Urinary bladder (tissue), 4 donors: ENCODE results near the gene NT5C3B. TPM values are rescaled to one million over a fixed set of nuclear protein-coding genes. Genes with fewer than 3 reads are reported as not detected.

ENCODE experiments used
- DNase-seq: peaks from one replicate; pipeline ENCODE4 v3.0.0-alpha.2; 2015; ENCODE audit errors: extremely low spot score
- H3K27ac ChIP-seq: one replicate; pipeline ENCODE4 v1.5.1; 2013; ENCODE audit warnings: low read depth, mild to moderate bottlenecking, moderate library complexity
- H3K36me3 ChIP-seq: one replicate; pipeline ENCODE4 v1.6.1; 2013; ENCODE audit warnings: mild to moderate bottlenecking, moderate library complexity; ENCODE audit not compliant: insufficient read depth
- H3K4me1 ChIP-seq: one replicate; pipeline ENCODE4 v1.6.1; 2013; ENCODE audit warnings: mild to moderate bottlenecking, moderate library complexity; ENCODE audit not compliant: insufficient read depth
- H3K4me3 ChIP-seq: one replicate; pipeline ENCODE4 v1.5.1; 2013; ENCODE audit warnings: low read depth, low read length
- WGBS: extraction: QIAGEN DNeasy Blood & Tissue Kit; methylation state at CpG from one replicate; pipeline ENCODE4 v1.1.7; 2013; 5-methylcytosine and 5-hydroxymethylcytosine counted together
- polyA plus RNA-seq: library from polyadenylated mRNA; stranded (reverse); fragments of 200-250 nt; gene quantifications from one replicate; pipeline ENCODE4 v1.2.3, GENCODE V29; 2013
- total RNA-seq: library from RNA; depleted of rRNA; stranded (reverse); fragments of >200 nt; gene quantifications from one replicate; pipeline ENCODE4 v1.2.3, GENCODE V29; 2014
- donor health status: healthy with polysubstance abuse.
- donor health status: healthy.

The NT5C3B gene
- total and polyA plus RNA-seq, 2 donors: 40.8 to 67.9 TPM

DNA sequence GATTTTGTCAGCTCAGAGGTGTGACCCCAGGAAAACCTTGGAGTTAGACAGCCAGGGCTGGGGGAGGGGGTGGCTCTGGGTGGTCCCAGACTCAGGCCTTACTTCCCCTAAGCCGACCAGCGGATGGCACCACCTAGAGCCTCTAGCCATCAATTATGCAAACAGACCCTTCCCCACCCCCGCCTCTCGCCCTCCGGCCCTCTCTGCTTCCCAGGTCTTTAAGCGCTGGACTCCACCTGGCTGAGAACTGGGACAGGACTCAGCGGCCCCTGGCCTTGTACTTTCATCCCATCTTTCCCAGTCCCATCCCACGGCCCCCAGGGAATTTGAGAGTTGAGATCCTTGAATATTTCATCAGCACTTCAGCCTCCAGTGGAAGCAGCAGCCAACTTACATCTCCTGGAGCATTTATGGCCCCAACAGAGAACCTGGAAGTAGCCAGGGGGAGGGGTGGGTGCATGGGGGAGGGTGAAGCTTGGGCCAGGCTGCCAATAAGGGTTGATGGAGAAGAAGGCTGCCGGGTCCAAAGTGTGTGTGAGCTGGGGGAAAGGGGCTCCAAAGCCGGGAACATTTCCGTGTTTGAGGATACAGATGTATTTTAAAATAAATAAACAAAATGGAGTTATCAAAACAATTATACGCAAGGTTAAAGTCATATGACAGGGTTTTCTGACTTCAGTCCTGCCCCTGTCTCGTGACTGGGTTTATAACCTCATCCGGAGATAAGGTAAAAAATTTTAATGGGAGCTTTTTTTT lies 42.1 kb downstream of the NT5C3B start:
- no peaks in the 10 kb centered on the region for H3K4me1 ChIP-seq
- WGBS: 55% methylated on average over 14 of the region's 14 CpGs
- DNase-seq: no peak
- H3K4me3 ChIP-seq: no peak overlapping the region
- H3K36me3 ChIP-seq: no peaks in the 10 kb centered on the region
- peak overlapping the region; percentile 78 for H3K27ac ChIP-seq

DNA sequence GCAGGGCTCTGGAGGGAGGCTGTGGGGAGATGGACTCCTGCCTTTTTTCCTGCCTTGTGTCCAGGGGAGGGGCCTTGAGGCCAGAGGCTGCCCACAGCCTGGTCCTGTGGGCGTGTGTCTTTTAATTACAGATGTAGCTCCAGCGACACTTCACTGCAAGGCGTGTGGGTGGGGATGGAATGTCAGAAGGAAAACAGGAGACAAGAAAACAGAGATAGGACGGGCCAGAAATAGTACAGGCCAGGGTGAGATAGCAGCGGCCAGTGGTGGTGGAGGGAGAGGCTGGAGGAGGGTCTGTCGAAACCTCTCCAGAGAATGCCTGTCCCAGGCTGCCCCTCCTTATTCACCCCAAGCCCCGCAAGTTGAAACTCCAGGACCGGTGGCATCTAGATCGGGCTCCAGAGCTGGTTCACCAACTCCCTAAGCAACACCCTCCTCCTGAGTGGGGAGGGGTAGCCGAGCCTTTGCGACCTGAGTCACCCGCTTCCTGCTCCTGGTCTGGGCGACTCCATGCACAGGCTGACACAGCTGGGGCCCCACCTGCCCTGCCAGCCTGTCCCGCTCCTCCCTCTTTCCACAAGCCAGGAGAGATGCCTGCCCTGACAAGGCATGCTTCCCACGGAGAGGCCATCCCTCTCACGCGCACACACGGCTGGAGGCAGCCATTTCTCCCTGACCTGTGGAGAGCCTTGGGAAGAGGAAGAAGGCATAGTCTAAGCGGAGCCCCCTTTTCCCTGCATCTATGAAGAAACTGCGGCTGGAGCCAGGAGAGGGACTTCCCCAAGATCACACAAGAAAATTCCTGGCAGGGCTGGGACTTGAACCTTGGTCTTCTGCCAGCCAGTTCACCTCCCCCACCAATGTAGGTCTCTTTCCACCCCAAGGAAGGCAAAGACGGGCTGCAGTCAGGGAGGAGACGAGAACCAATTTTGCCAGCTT lies 42.9 kb downstream of the NT5C3B start:
- H3K4me3 ChIP-seq: no peak overlapping the region
- 24% methylated on average over 22 of the region's 22 CpGs for WGBS
- DNase-seq: no peak
- H3K27ac ChIP-seq: peak overlapping the region; percentile 86
- no peaks in the 10 kb centered on the region for H3K4me1 ChIP-seq
- H3K36me3 ChIP-seq: no peaks in the 10 kb centered on the region

DNA sequence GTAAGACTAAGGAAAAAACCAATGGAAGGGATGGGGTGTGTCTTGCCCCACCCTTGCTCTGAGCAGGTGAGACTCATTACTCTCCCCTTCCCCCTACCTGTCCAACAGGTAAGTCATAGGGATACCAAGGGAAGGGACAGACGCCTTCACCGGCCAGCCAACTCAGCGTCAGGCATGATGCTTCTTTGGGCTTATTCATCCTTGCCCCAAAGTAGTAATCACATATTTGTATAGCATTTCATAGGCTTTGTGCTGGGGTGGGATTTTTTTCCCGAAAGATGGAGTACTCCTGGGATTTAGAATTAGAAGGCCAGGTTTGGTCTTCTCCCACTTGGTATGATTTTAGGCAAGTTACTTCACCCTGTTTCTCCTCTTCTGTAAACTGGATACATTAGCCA lies 49.0 kb downstream of the NT5C3B start:
- Histone ChIP-seq H3K27ac (no peak overlapping the region), H3K4me1 (no peaks in the 10 kb centered on the region), H3K4me3 (no peak overlapping the region), H3K36me3 (no peaks in the 10 kb centered on the region)
- WGBS: 43% methylated on average over 4 of the region's 4 CpGs
- DNase-seq: no peak

GRCh38 chr17:41786227-41787020 lies 49.6 kb downstream of the NT5C3B start, which contains the start of gene JUP:
Gene JUP (minus strand): TSS chr17:41786711. CDS start chr17:41771854, 14,857 bp downstream.
- Histone ChIP-seq H3K4me3 (peak within 1 kb of the TSS; percentile 66), H3K27ac (peak within 1 kb of the TSS; percentile 95), H3K4me1 (no peaks in the 10 kb centered on the region), H3K36me3 (no peaks in the 10 kb centered on the region)
- peak; percentile 97 for DNase-seq
- WGBS: 1% methylated on average over 79 of the region's 79 CpGs

DNA sequence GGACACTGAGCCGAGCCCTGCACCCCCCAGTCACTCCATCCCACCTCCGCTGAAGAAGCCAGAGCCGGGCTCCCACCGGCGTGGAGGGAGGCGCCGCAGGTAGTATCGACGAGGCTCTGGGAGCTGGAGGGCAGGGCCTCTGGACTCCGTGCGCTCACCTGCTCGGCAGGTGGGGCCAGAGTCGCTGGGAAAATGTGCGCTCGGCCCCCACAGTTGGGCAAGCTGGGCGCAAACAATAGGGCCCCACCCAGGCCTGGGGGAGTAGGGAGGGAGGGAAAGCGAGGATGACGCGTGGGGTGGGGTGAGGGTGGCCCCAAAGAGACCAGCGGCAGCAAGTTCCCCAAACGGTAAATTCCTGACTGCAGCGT lies 50.2 kb downstream of the NT5C3B start:
- 4% methylated on average over 22 of the region's 22 CpGs for WGBS
- no peaks in the 10 kb centered on the region for H3K36me3 ChIP-seq
- no peak for DNase-seq
- peak overlapping the region; percentile 66 for H3K4me3 ChIP-seq
- no peaks in the 10 kb centered on the region for H3K4me1 ChIP-seq
- peak overlapping the region; percentile 95 for H3K27ac ChIP-seq

- Histone ChIP-seq H3K4me3 (peak overlapping the region; percentile 66), H3K4me1 (no peaks in the 10 kb centered on the region), H3K27ac (peak overlapping the region; percentile 83), H3K36me3 (no peaks in the 10 kb centered on the region)
- no peak for DNase-seq
- 34% methylated on average over 13 of the region's 13 CpGs for WGBS
Measured at GRCh38 chr17:41785091-41785858, 50.8 kb downstream of the NT5C3B start.

GRCh38 chr17:41784207-41784744 lies 51.8 kb downstream of the NT5C3B start:
- no peak for DNase-seq
- H3K36me3 ChIP-seq: no peaks in the 10 kb centered on the region
- peak overlapping the region; percentile 10 for H3K4me3 ChIP-seq
- H3K4me1 ChIP-seq: no peaks in the 10 kb centered on the region
- 67% methylated on average over 6 of the region's 6 CpGs for WGBS
- H3K27ac ChIP-seq: no peak overlapping the region

DNA sequence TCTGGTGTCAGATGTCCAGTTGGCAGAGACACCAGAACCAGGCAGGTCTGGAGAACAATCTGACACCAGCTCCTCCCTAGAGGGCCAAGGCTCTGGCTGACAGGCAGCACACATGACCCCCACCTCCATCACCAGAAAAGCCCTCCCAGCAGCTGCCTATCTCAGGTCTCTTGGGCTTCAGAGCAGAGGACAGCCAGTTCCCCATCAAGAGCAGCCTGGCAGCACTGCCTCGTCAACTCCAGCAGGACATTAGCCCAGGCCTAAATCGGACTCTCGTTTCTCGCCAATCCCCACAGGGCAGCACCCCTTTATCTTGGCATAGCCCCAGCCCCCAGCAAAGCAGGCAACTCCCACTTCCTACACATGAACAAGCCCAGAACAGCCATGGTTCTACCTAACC lies 53.9 kb downstream of the NT5C3B start:
- DNase-seq: no peak
- H3K4me1 ChIP-seq: no peaks in the 10 kb centered on the region
- no peaks in the 10 kb centered on the region for H3K36me3 ChIP-seq
- no peak overlapping the region for H3K4me3 ChIP-seq
- 74% methylated on average over 4 of the region's 4 CpGs for WGBS
- H3K27ac ChIP-seq: no peak overlapping the region

DNA sequence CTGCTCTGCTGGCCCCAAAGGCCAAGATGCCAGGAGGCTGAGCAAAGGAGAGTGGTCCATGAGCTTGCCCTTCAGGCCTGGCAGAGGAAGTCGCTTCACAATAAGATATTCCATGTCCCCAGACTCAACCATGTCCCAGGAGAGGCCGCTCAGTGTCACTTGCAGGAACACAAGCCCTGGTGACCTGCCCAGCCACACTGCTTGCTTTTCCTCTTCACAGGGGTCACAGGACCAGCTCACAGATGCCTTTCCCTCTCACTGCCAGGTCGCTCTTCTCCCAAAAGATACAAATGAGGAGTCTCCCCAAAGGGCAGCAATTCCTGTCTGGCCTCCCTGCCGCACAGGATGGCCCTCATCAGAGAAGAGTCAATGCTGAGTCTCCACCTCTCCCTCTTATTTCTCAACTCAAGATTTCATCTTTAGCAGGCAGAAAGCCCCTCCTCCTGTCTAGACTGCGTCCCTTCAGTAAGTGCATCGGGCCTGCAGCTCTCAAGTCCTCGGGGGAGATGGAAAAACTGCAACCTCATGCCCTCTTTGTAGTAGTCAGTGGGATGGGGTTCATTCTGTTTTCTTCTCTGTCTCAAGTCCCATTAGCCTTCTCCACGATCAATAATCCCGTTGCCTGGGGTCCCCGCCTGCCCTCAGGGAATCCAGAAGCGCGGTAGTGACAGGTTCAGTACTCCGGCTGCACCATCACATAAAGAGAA lies 54.5 kb downstream of the NT5C3B start:
- Histone ChIP-seq H3K4me1 (no peaks in the 10 kb centered on the region), H3K4me3 (no peak overlapping the region), H3K36me3 (no peaks in the 10 kb centered on the region), H3K27ac (no peak overlapping the region)
- no peak for DNase-seq
- 83% methylated on average over 13 of the region's 13 CpGs for WGBS

GRCh38 chr17:41779954-41780353 lies 56.1 kb downstream of the NT5C3B start:
- Histone ChIP-seq H3K27ac (no peak overlapping the region), H3K36me3 (no peaks in the 10 kb centered on the region), H3K4me3 (no peak overlapping the region), H3K4me1 (no peaks in the 10 kb centered on the region)
- WGBS: 100% methylated on average over 1 of the region's 1 CpG
- no peak for DNase-seq

DNA sequence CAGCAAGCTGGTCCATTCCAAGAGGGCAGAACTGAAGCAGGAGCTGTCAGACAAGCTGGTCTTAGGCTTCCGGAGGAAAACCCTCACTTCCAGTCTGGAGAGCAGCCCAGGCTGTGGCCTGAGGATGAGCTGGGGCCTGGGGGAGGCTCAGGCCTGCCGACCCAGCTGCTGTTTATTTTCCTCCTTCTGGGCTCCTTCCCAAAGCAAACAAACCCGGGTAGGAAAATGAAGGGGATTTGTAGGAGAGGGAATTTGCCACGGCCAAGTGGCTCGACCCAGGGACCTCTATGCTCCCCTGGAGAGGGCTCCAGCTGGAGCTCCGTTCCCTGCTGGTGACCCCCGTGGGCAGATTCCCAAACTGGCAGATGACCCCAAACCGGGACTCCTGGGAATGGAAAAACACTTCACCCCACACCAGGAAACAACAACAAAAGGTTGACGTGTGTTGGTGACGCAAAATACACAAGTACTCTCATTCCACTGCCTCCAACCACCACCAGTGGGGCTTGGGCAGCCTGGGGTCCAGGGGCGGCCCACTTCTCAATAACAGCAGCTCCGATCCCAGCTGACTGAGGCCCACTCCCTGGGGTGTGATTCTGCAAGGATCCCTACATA lies 58.4 kb downstream of the NT5C3B start:
- DNase-seq: peak; percentile 66
- WGBS: 24% methylated on average over 12 of the region's 12 CpGs
- H3K27ac ChIP-seq: peak overlapping the region; percentile 13
- no peaks in the 10 kb centered on the region for H3K36me3 ChIP-seq
- H3K4me3 ChIP-seq: no peak overlapping the region
- H3K4me1 ChIP-seq: no peaks in the 10 kb centered on the region

- H3K36me3 ChIP-seq: no peaks in the 10 kb centered on the region
- no peaks in the 10 kb centered on the region for H3K4me1 ChIP-seq
- no peak for DNase-seq
- H3K4me3 ChIP-seq: no peak overlapping the region
- WGBS: 45% methylated on average over 4 of the region's 4 CpGs
- peak overlapping the region; percentile 0 for H3K27ac ChIP-seq
Measured at GRCh38 chr17:41777157-41777573, 58.9 kb downstream of the NT5C3B start.
